ENCODE data around the gene OAS2.

DNA sequence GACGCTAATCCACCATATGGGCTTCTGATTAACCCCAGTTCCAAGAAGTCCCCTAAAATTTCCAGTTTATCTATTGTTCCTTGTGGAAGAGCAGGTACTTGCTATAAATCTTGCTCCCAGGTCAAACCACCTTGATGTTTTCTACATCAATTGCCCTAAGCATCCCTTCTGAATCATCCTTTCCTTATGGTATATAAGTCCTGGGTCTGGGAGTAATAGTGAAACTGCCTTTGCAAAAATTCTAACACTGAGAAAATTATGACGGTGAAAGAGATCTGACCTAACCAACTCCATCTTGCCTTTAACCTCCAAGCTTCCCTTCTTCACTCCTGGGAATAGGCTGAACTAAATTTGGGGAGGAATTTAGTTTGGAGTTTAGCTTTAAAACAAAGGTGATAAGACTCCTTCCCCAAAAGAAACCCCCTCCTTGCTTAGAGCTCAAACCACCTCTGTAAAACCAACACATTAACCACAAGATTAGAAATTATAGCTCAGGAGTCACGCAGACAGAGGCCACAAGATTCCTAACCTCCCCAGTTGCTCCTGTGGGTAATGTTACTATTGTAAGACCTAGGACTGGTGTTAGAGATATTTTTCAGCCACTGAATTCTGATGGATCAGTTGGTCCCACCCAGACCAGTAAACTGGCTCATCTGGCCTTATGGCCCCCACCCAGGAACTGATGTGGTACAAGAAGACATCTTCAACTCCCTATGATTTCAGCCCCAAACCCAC, 44.4 kb downstream of the OAS2 start:
- TF ChIP-seq CTCF (IDR thresholded peaks at IDR 0.05) (no peak), POLR2A (IDR thresholded peaks at IDR 0.05) (no peak)

Data from suprapubic skin (tissue), 3 donors.